ENCODE data around the gene NFATC1. TPM values are rescaled to one million over a fixed set of nuclear protein-coding genes. Genes with fewer than 3 reads are reported as not detected.
A peak's percentile ranks its signal among the peaks of the same experiment; 100 is the strongest.

NFATC1 gene
- total RNA-seq, 1 donor from 2014 or later, result 21.9 TPM

DNA sequence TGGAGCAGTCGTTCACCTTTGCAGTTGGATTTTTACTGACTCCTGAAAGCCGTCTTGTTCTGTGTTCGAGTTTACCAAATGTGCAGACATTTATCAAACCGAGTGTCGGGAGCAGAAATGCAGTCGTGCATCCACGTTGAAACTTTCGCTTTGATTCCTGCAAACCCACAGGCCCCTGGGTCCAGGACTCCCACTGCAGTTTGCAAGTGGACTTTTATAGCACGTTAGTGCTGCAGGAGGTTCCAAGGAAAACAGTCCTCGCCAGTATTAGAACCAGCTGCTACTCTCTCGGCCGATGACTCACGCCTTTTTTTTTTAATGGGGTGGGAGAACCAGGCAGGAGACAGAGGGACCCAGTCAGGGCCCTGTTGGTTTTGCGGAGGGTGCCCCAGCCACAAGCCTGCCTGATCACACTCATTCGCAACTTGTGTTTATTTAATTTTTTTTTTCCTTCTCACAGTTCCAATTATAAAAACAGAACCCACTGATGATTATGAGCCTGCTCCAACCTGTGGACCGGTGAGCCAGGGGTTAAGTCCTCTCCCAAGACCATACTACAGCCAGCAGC lies 90.1 kb downstream of the NFATC1 start:
- H3K9me3 ChIP-seq, result no peaks in the 10 kb centered on the region
- peaks cover 14% of the 10 kb centered on the region for H3K4me1 ChIP-seq
- no peak for DNase-seq (ENCODE audit: extremely low spot score in 2 of 2)
- TF ChIP-seq CTCF (IDR thresholded peaks at IDR 0.05) (no peak), POLR2A (IDR thresholded peaks at IDR 0.05) (no peak), POLR2AphosphoS5 (IDR thresholded peaks at IDR 0.05; ENCODE audit: insufficient read depth in 1 of 2, low read depth in 1 of 2) (no peak)
- intact Hi-C loops (cut with DNase I), result no loop called here
- H3K27ac ChIP-seq, result peak overlapping the region; percentile 64
- H3K27me3 ChIP-seq, result no peaks in the 10 kb centered on the region
- H3K36me3 ChIP-seq, result peaks cover 0 to 14% of the 10 kb centered on the region in 2 donors
- peak overlapping the region; percentile 14 to 28 for H3K4me3 ChIP-seq

DNA sequence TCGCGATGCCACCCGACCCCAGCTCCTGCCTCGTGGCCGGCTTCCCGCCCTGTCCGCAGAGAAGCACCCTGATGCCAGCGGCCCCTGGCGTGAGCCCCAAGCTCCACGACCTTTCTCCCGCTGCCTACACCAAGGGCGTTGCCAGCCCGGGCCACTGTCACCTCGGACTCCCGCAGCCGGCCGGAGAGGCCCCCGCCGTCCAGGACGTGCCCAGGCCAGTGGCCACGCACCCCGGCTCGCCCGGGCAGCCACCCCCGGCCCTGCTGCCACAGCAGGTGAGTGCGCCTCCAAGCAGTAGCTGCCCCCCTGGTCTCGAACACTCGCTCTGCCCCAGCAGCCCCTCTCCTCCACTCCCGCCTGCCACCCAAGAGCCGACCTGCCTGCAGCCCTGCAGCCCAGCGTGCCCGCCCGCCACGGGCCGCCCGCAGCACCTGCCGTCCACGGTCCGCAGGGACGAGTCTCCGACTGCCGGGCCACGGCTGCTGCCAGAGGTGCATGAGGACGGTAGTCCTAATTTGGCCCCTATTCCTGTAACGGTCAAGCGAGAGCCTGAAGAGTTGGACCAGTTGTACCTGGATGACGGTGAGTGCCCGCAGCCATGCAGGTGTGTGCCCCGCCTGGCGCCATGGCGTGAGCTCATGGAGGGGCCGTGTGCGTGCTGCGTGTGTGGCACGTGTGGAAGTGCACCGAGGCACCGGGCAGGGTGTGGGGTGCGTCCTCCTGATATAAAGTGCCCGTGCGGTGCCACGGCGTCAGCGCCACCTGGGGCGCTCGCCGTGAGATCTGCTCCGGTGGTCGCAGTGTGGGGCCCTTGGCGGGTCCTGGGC lies 90.8 kb downstream of the NFATC1 start:
- Histone ChIP-seq H3K4me1 (peaks cover 14% of the 10 kb centered on the region), H3K36me3 (peaks cover 0 to 14% of the 10 kb centered on the region in 2 donors), H3K9me3 (no peaks in the 10 kb centered on the region), H3K27ac (peak overlapping the region; percentile 25), H3K27me3 (no peaks in the 10 kb centered on the region), H3K4me3 (no peak overlapping the region)
- TF ChIP-seq POLR2A (IDR thresholded peaks at IDR 0.05) (no peak), CTCF (IDR thresholded peaks at IDR 0.05) (no peak), POLR2AphosphoS5 (IDR thresholded peaks at IDR 0.05; ENCODE audit: insufficient read depth in 1 of 2, low read depth in 1 of 2) (no peak)
- no peak for DNase-seq (ENCODE audit: extremely low spot score in 2 of 2)
- intact Hi-C loops (cut with DNase I), result no loop called here

- no peak for DNase-seq (ENCODE audit: extremely low spot score in 2 of 2)
- no peak for TF ChIP-seq POLR2A (IDR thresholded peaks at IDR 0.05)
- TF ChIP-seq POLR2AphosphoS5 (IDR thresholded peaks at IDR 0.05; ENCODE audit: insufficient read depth in 1 of 2, low read depth in 1 of 2), result no peak
- no peak for TF ChIP-seq CTCF (IDR thresholded peaks at IDR 0.05)
- intact Hi-C loops (cut with DNase I), result no loop called here
Measured at GRCh38 chr18:79487183-79487800, 91.6 kb downstream of the NFATC1 start.

DNA sequence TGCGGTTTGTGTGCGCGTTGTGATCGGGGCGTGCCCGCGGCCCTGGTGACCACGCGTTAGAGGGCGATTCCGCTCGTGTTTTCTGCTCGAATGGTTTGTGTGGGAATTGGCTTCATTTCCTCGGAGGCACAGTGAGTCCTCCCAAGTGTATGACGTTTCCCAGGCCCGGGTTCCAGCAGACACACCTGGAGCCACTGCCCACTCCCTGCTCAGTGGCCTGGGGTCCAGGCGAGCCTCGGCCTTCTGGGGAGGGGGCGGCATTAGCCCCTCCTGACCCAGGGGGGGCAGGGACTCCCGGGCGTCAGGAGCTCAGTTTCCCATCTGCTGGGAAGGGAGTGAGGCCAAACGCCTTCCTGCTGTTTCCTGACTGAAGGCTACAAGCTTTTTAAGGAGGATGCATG lies 92.1 kb downstream of the NFATC1 start:
- H3K4me3 ChIP-seq, result no peak overlapping the region
- peaks cover 14% of the 10 kb centered on the region for H3K4me1 ChIP-seq
- intact Hi-C loops (cut with DNase I), result no loop called here
- DNase-seq (ENCODE audit: extremely low spot score in 2 of 2), result no peak
- H3K9me3 ChIP-seq, result no peaks in the 10 kb centered on the region
- no peak overlapping the region for H3K27ac ChIP-seq
- no peaks in the 10 kb centered on the region for H3K27me3 ChIP-seq
- H3K36me3 ChIP-seq, result peaks cover 0 to 14% of the 10 kb centered on the region in 2 donors
- TF ChIP-seq CTCF (IDR thresholded peaks at IDR 0.05) (no peak), POLR2AphosphoS5 (IDR thresholded peaks at IDR 0.05; ENCODE audit: insufficient read depth in 1 of 2, low read depth in 1 of 2) (no peak), POLR2A (IDR thresholded peaks at IDR 0.05) (no peak)

More at GRCh38 chr18:79487183-79487800, 91.6 kb downstream of the NFATC1 start:
- H3K27ac ChIP-seq, result no peak overlapping the region
- peaks cover 14% of the 10 kb centered on the region for H3K4me1 ChIP-seq
- no peaks in the 10 kb centered on the region for H3K27me3 ChIP-seq
- H3K4me3 ChIP-seq, result no peak overlapping the region
- no peaks in the 10 kb centered on the region for H3K9me3 ChIP-seq
- H3K36me3 ChIP-seq, result peaks cover 0 to 14% of the 10 kb centered on the region in 2 donors

Measured in vagina (tissue), 2 donors.